Kasumi-1 (cell line): Measurements from ENCODE around the gene RNF41.

Experiments
- DNase-seq, 2 experiments: peaks; one replicate each; lab custom pipeline; 2025; lab: John Stamatoyannopoulos, UW

Gene RNF41

GRCh38 chr12:56243731-56244181, 22.0 kb upstream of the RNF41 start:
- DNase-seq, result no peak

- DNase-seq, result no peak
These were observed 21.3 kb upstream of the RNF41 start for GRCh38 chr12:56242986-56243385.

- no peak for DNase-seq
These were observed 19.9 kb upstream of the RNF41 start for GRCh38 chr12:56241424-56242303.

GRCh38 chr12:56237552-56237951, 15.8 kb upstream of the RNF41 start:
- no peak for DNase-seq

GRCh38 chr12:56236985-56237384, 15.3 kb upstream of the RNF41 start:
- no peak for DNase-seq

- no peak for DNase-seq
These were observed 14.4 kb upstream of the RNF41 start for GRCh38 chr12:56236091-56236490.

GRCh38 chr12:56234746-56235436, 13.2 kb upstream of the RNF41 start:
- no peak for DNase-seq

GRCh38 chr12:56231184-56231582, 9.5 kb upstream of the RNF41 start:
- no peak for DNase-seq

GRCh38 chr12:56230432-56231183, 8.9 kb upstream of the RNF41 start:
- DNase-seq, result no peak

- peak in 1 of 2 experiments; percentile 14 for DNase-seq
These were observed 8.3 kb upstream of the RNF41 start, which contains the start of gene SLC39A5 for GRCh38 chr12:56229916-56230431. Gene SLC39A5 (plus strand): TSS chr12:56230051. CDS start chr12:56231275, 1,224 bp downstream.

- no peak for DNase-seq
These were observed 7.4 kb upstream of the RNF41 start for GRCh38 chr12:56229082-56229481.

GRCh38 chr12:56224954-56225353, 3.2 kb upstream of the RNF41 start:
- DNase-seq, result no peak

- peak; percentile 96 to 97 for DNase-seq
These were observed 2.5 kb upstream of the RNF41 start, which contains the start of gene NABP2 for GRCh38 chr12:56224102-56224701. Gene NABP2 (plus strand): TSS chr12:56224342. CDS start chr12:56224857, 515 bp downstream.

GRCh38 chr12:56223571-56224101, 1.9 kb upstream of the RNF41 start:
- peak in 1 of 2 experiments; percentile 41 for DNase-seq

GRCh38 chr12:56222531-56222895, 791 bp upstream of the RNF41 start:
- DNase-seq, result peak in 1 of 2 experiments; percentile 39

- DNase-seq, result no peak
These were observed 428 bp downstream of the RNF41 start for GRCh38 chr12:56221232-56221756.

GRCh38 chr12:56220611-56221231, 1.0 kb downstream of the RNF41 start:
- peak; percentile 73 to 80 for DNase-seq

GRCh38 chr12:56219840-56220239, 1.9 kb downstream of the RNF41 start:
- DNase-seq, result no peak

GRCh38 chr12:56216461-56216860, 5.3 kb downstream of the RNF41 start:
- DNase-seq, result no peak

GRCh38 chr12:56213878-56214277, 7.8 kb downstream of the RNF41 start:
- no peak for DNase-seq

- no peak for DNase-seq
These were observed 9.4 kb downstream of the RNF41 start for GRCh38 chr12:56212361-56212760.
